ENCODE results near the gene PANX1.

DNA sequence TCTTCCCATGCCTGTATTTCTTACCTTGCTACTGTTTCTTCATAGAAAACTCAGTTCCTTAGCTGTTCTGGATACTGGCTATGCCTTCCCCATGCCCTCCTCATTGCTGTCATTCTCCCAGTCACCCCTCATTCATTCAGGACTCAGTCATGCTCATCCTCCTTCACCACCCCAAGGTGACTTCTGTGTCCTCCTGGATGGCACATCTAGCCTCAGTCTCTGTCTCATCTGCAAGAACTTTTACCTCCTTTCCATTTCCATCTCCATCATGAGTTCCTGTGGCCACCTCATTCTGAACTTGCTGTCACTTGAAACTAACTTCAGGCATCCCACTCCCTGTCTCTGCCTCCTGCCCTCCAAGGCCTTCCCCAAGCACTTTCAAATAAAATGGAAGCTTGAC lies 42.3 kb downstream of the PANX1 start:
- TF ChIP-seq POLR2A (IDR thresholded peaks at IDR 0.05; ENCODE audit: low read length), result no peak
- TF ChIP-seq GATA1 (IDR thresholded peaks at IDR 0.05; ENCODE audit: low read depth, low read length), result no peak
